GM23338 (cell line): Measurements from ENCODE around the gene PNPLA7. TPM values are rescaled to one million over a fixed set of nuclear protein-coding genes. Genes with fewer than 3 reads are reported as not detected.

Source experiments
- ATAC-seq: fragments of 200-7000 bp; cut with Tn5 transposase; 3 replicates; pipeline ENCODE4 v1.9.1; 2020
- DNase-seq: peaks from one replicate; pipeline ENCODE4 v3.0.0-alpha.2; 2015; ENCODE audit warnings: low spot score
- H2AFZ ChIP-seq: fragments of 200-600 bp; sonication (generic); 2 replicates; pipeline ENCODE4 v1.8.0; 2016; ENCODE audit warnings: antibody characterized with exemption, mild to moderate bottlenecking, moderate library complexity
- H3F3A ChIP-seq: fragments of 200-600 bp; sonication (generic); replicated peaks from 2 replicates; pipeline ENCODE4 v1.8.0; 2017; ENCODE audit warnings: antibody characterized with exemption, mixed run types, low read depth
- H3K27ac ChIP-seq: fragments of 200-600 bp; sonication (generic); 2 replicates; pipeline ENCODE4 v1.6.1; 2016; ENCODE audit warnings: low read depth
- H3K27me3 ChIP-seq: fragments of 200-600 bp; sonication (generic); 2 replicates; pipeline ENCODE4 v1.8.0; 2016; ENCODE audit warnings: mild to moderate bottlenecking, mixed run types, moderate library complexity; ENCODE audit not compliant: insufficient read depth
- H3K36me3 ChIP-seq: fragments of 200-600 bp; sonication (generic); 2 replicates; pipeline ENCODE4 v1.8.0; 2016; ENCODE audit warnings: mild to moderate bottlenecking; ENCODE audit not compliant: insufficient read depth
- H3K4me1 ChIP-seq: fragments of 200-600 bp; sonication (generic); 2 replicates; pipeline ENCODE4 v1.8.0; 2016; ENCODE audit warnings: mild to moderate bottlenecking, moderate library complexity; ENCODE audit not compliant: insufficient read depth
- H3K4me2 ChIP-seq: fragments of 200-600 bp; sonication (generic); 2 replicates; pipeline ENCODE4 v1.7.1; 2017; ENCODE audit warnings: mixed run types
- H3K4me3 ChIP-seq: fragments of 200-600 bp; sonication (generic); 2 replicates; pipeline ENCODE4 v1.6.1; 2016; ENCODE audit warnings: mixed run types
- H3K79me2 ChIP-seq: fragments of 200-600 bp; sonication (generic); replicated peaks from 2 replicates; pipeline ENCODE4 v1.8.0; 2017; ENCODE audit warnings: mild to moderate bottlenecking; ENCODE audit not compliant: insufficient read depth
- H3K9me2 ChIP-seq: fragments of 200-600 bp; sonication (generic); 2 replicates; pipeline ENCODE4 v1.8.0; 2017; ENCODE audit not compliant: insufficient read depth
- H4K20me1 ChIP-seq: fragments of 200-600 bp; sonication (generic); replicated peaks from 2 replicates; pipeline ENCODE4 v1.8.0; 2017; ENCODE audit warnings: mild to moderate bottlenecking; ENCODE audit not compliant: insufficient read depth
- H3K27ac Mint-ChIP-seq: 2 replicates; pipeline ENCODE4 v1.8.0; 2020; ENCODE audit warnings: inconsistent platforms, mild to moderate bottlenecking, moderate library complexity, mixed read lengths
- H3K27me3 Mint-ChIP-seq: 3 replicates; pipeline ENCODE4 v1.8.0; 2022; ENCODE audit warnings: low read depth, mild to moderate bottlenecking, moderate library complexity, mixed read lengths, inconsistent platforms; ENCODE audit not compliant: insufficient read depth, poor library complexity
- H3K36me3 Mint-ChIP-seq: 3 replicates; pipeline ENCODE4 v1.8.0; 2021; ENCODE audit warnings: low read depth, mild to moderate bottlenecking, inconsistent platforms, moderate library complexity, mixed read lengths
- H3K4me1 Mint-ChIP-seq: 3 replicates; pipeline ENCODE4 v1.8.0; 2020; ENCODE audit warnings: mild to moderate bottlenecking, inconsistent platforms, mixed read lengths
- H3K4me3 Mint-ChIP-seq: 3 replicates; pipeline ENCODE4 v1.8.0; 2021; ENCODE audit warnings: moderate library complexity, mild to moderate bottlenecking, inconsistent platforms, mixed read lengths
- H3K9me3 Mint-ChIP-seq: 3 replicates; pipeline ENCODE4 v1.8.0; 2020; ENCODE audit warnings: moderate library complexity, mild to moderate bottlenecking, inconsistent platforms, mixed read lengths
- EZH2 ChIP-seq: fragments of 200-600 bp; sonication (generic); IDR thresholded peaks from one replicate; pipeline ENCODE4 v1.8.0; 2017; ENCODE audit warnings: antibody characterized with exemption, mild to moderate bottlenecking, low read depth; ENCODE audit not compliant: unreplicated experiment
- EZH2phosphoT487 ChIP-seq: fragments of 200-600 bp; sonication (generic); IDR thresholded peaks from one replicate; pipeline ENCODE4 v1.8.1; 2018; ENCODE audit warnings: antibody characterized with exemption; ENCODE audit not compliant: unreplicated experiment
- JUNB ChIP-seq: IDR thresholded peaks from one replicate; pipeline ENCODE4 v1.6.1; 2016; ENCODE audit warnings: antibody characterized with exemption; ENCODE audit not compliant: unreplicated experiment
- NANOG ChIP-seq: IDR thresholded peaks from 2 replicates; pipeline ENCODE4 v1.6.1; 2016; ENCODE audit warnings: antibody characterized with exemption, borderline replicate concordance
- POLR2AphosphoS5 ChIP-seq: IDR thresholded peaks from 2 replicates; pipeline ENCODE4 v1.6.1; 2016; ENCODE audit warnings: antibody characterized with exemption, low read depth
- REST ChIP-seq: IDR thresholded peaks from one replicate; pipeline ENCODE4 v1.6.1; 2018; ENCODE audit warnings: antibody characterized with exemption; ENCODE audit not compliant: unreplicated experiment
- STAT1 ChIP-seq: IDR thresholded peaks from one replicate; pipeline ENCODE4 v1.6.1; 2016; ENCODE audit warnings: antibody characterized with exemption; ENCODE audit not compliant: unreplicated experiment
- ZNF114 ChIP-seq: fragments of 250-450 bp; sonication (Bioruptor Pico); IDR thresholded peaks from 2 replicates; pipeline ENCODE4 v1.5.0; 2020; ENCODE audit warnings: mild to moderate bottlenecking, moderate library complexity
- ZNF331 ChIP-seq: fragments of 250-450 bp; sonication (Bioruptor Pico); IDR thresholded peaks from 2 replicates; pipeline ENCODE4 v1.5.0; 2020; ENCODE audit warnings: low read depth, mild to moderate bottlenecking, moderate library complexity
- polyA plus RNA-seq: library from polyadenylated mRNA; unstranded; fragments of >200 nt; fragmentation: Nextera tagmentation; extraction: Ambion mirVana; gene quantifications from 2 replicates; pipeline ENCODE4 v1.2.1, GENCODE V29; 2016
- total RNA-seq: library from RNA; depleted of rRNA; stranded (reverse); fragments of >200 nt; shearing (Covaris generic); gene quantifications from 2 replicates; pipeline ENCODE4 v1.2.3, GENCODE V29; 2014
- TF ChIP-seq, protein P1 (sequence below), 2 experiments: fragments of 200-600 bp in 1 of 2; sonication (generic) in 1 of 2; conservative IDR thresholded peaks; 2 replicates each; pipeline versions ENCODE4 v1.5.1 to v1.6.1; 2016 to 2017; ENCODE audit warnings: antibody characterized with exemption in 2 of 2, low read depth in 2 of 2, mild to moderate bottlenecking in 2 of 2, moderate library complexity in 1 of 2
- TF ChIP-seq, protein P2 (sequence below): fragments of 250-450 bp; sonication (Bioruptor Pico); IDR thresholded peaks from 2 replicates; pipeline ENCODE4 v1.5.0; 2020; ENCODE audit warnings: mild to moderate bottlenecking, moderate library complexity

PNPLA7 gene
- total and polyA plus RNA-seq, 2 experiments from 2014 or later: 0.45 to 0.80 TPM

DNA sequence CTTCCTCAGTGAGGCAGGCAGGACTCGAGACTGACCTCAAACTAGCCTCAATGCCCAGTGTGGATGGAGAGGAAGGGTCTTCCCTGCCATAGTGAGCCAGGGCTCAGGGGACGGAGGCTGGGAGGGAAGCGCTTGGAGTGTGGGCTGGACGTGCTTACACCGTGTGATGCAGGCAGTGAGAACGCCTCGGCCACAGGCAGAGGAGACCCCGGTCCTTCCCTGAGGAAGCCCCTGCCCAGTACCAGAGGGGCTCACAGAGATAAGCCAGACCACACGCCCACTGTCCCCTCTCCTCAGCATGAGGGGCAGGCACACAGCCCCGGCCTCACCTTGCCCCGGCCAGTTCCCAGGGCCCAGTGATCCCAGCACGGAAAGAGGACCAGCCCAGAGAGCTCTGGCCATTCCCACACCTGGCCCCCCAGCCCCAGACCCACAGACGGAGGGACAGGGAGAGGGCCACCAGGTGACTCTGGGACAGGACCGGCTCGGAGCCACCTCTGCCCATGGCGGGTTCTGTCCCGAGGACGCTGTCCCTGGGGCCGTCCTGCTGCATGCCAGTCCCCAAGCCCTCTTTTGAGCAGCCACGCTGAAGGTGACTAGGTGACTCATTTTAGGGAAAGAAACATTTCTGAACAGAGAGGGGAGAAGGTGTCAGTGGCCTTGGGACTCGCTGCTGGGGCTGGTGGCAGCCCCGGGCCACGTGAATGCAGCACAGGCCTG, 85.0 kb downstream of the PNPLA7 start:
- Histone ChIP-seq H3K4me3 (no peak overlapping the region), H3K9me2 (no peaks in the 10 kb centered on the region), H3K27ac (no peak overlapping the region), H3K36me3 (no peaks in the 10 kb centered on the region), H3F3A (no peaks in the 10 kb centered on the region), H3K4me2 (no peak overlapping the region), H3K4me1 (no peaks in the 10 kb centered on the region), H2AFZ (no peak overlapping the region), H3K79me2 (no peaks in the 10 kb centered on the region), H3K27me3 (no peaks in the 10 kb centered on the region), H4K20me1 (no peaks in the 10 kb centered on the region)
- Mint-ChIP-seq H3K27me3 (peaks cover 11% of the 10 kb centered on the region), H3K36me3 (no peaks in the 10 kb centered on the region; the same call in 2 of the 3 replicates), H3K27ac (no peak overlapping the region), H3K4me1 (no peaks in the 10 kb centered on the region), H3K9me3 (no peaks in the 10 kb centered on the region; the same call in 2 of the 3 replicates), H3K4me3 (no peak overlapping the region)
- TF ChIP-seq JUNB: no peak
- TF ChIP-seq, protein P1, sequence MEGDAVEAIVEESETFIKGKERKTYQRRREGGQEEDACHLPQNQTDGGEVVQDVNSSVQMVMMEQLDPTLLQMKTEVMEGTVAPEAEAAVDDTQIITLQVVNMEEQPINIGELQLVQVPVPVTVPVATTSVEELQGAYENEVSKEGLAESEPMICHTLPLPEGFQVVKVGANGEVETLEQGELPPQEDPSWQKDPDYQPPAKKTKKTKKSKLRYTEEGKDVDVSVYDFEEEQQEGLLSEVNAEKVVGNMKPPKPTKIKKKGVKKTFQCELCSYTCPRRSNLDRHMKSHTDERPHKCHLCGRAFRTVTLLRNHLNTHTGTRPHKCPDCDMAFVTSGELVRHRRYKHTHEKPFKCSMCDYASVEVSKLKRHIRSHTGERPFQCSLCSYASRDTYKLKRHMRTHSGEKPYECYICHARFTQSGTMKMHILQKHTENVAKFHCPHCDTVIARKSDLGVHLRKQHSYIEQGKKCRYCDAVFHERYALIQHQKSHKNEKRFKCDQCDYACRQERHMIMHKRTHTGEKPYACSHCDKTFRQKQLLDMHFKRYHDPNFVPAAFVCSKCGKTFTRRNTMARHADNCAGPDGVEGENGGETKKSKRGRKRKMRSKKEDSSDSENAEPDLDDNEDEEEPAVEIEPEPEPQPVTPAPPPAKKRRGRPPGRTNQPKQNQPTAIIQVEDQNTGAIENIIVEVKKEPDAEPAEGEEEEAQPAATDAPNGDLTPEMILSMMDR (conservative IDR thresholded peaks at IDR 0.05; ENCODE audit: low read depth in 2 of 2): no peak
- TF ChIP-seq EZH2phosphoT487: no peak
- no peak for TF ChIP-seq ZNF331 (CRISPR knock-in tag)
- TF ChIP-seq POLR2AphosphoS5: no peak
- TF ChIP-seq EZH2: no peak
- TF ChIP-seq NANOG: no peak
- TF ChIP-seq REST: no peak
- TF ChIP-seq, protein P2, sequence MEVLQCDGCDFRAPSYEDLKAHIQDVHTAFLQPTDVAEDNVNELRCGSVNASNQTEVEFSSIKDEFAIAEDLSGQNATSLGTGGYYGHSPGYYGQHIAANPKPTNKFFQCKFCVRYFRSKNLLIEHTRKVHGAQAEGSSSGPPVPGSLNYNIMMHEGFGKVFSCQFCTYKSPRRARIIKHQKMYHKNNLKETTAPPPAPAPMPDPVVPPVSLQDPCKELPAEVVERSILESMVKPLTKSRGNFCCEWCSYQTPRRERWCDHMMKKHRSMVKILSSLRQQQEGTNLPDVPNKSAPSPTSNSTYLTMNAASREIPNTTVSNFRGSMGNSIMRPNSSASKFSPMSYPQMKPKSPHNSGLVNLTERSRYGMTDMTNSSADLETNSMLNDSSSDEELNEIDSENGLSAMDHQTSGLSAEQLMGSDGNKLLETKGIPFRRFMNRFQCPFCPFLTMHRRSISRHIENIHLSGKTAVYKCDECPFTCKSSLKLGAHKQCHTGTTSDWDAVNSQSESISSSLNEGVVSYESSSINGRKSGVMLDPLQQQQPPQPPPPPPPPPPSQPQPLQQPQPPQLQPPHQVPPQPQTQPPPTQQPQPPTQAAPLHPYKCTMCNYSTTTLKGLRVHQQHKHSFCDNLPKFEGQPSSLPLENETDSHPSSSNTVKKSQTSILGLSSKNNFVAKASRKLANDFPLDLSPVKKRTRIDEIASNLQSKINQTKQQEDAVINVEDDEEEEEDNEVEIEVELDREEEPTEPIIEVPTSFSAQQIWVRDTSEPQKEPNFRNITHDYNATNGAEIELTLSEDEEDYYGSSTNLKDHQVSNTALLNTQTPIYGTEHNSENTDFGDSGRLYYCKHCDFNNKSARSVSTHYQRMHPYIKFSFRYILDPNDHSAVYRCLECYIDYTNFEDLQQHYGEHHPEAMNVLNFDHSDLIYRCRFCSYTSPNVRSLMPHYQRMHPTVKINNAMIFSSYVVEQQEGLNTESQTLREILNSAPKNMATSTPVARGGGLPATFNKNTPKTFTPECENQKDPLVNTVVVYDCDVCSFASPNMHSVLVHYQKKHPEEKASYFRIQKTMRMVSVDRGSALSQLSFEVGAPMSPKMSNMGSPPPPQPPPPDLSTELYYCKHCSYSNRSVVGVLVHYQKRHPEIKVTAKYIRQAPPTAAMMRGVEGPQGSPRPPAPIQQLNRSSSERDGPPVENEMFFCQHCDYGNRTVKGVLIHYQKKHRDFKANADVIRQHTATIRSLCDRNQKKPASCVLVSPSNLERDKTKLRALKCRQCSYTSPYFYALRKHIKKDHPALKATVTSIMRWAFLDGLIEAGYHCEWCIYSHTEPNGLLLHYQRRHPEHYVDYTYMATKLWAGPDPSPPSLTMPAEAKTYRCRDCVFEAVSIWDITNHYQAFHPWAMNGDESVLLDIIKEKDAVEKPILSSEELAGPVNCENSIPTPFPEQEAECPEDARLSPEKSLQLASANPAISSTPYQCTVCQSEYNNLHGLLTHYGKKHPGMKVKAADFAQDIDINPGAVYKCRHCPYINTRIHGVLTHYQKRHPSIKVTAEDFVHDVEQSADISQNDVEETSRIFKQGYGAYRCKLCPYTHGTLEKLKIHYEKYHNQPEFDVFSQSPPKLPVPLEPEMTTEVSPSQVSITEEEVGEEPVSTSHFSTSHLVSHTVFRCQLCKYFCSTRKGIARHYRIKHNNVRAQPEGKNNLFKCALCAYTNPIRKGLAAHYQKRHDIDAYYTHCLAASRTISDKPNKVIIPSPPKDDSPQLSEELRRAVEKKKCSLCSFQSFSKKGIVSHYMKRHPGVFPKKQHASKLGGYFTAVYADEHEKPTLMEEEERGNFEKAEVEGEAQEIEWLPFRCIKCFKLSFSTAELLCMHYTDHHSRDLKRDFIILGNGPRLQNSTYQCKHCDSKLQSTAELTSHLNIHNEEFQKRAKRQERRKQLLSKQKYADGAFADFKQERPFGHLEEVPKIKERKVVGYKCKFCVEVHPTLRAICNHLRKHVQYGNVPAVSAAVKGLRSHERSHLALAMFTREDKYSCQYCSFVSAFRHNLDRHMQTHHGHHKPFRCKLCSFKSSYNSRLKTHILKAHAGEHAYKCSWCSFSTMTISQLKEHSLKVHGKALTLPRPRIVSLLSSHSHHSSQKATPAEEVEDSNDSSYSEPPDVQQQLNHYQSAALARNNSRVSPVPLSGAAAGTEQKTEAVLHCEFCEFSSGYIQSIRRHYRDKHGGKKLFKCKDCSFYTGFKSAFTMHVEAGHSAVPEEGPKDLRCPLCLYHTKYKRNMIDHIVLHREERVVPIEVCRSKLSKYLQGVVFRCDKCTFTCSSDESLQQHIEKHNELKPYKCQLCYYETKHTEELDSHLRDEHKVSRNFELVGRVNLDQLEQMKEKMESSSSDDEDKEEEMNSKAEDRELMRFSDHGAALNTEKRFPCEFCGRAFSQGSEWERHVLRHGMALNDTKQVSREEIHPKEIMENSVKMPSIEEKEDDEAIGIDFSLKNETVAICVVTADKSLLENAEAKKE: no peak
- no peak for TF ChIP-seq ZNF114
- TF ChIP-seq STAT1: no peak
- ATAC-seq (no peak), DNase-seq (no peak)
